Measurements from ENCODE around the gene ZNF143. TPM values are rescaled to one million over a fixed set of nuclear protein-coding genes. Genes with fewer than 3 reads are reported as not detected.
A peak's percentile ranks its signal among the peaks of the same experiment; 100 is the strongest.

Gene ZNF143
- total and polyA plus RNA-seq, 2 of the 13 experiments (the other 11 are each of a cell fraction or from before 2014, with no cell fraction given), result 22.4 to 35.6 TPM

- TF ChIP-seq ARID3A (IDR thresholded peaks at IDR 0.05; ENCODE audit: low read depth, low read length) (peak; percentile 21; the same call in 1 of the 2 replicates), ELF1 (CRISPR knock-in tag; IDR thresholded peaks at IDR 0.05) (no peak), ATRX (CRISPR knock-in tag; IDR thresholded peaks at IDR 0.05; ENCODE audit: borderline replicate concordance) (no peak), SRSF9 (IDR thresholded peaks at IDR 0.05; ENCODE audit: borderline replicate concordance, insufficient read depth, low read depth, low read length, poor library complexity, severe bottlenecking) (no peak), ZNF737 (CRISPR knock-in tag; IDR thresholded peaks at IDR 0.05; ENCODE audit: borderline replicate concordance) (no peak), ZNF296 (CRISPR knock-in tag; conservative IDR thresholded peaks at IDR 0.05) (no peak), ARID2 (CRISPR knock-in tag; IDR thresholded peaks at IDR 0.05; ENCODE audit: borderline replicate concordance) (no peak), HDAC1 (CRISPR knock-in tag; IDR thresholded peaks at IDR 0.05) (peak; percentile 20), TAF1 (CRISPR knock-in tag; IDR thresholded peaks at IDR 0.05) (peak; percentile 27; the same call in 1 of the 2 replicates), MIXL1 (CRISPR knock-in tag; IDR thresholded peaks at IDR 0.05) (0 out of 2 replicates have a peak, but pooled peaks have one; percentile 9), MED1 (CRISPR knock-in tag; IDR thresholded peaks at IDR 0.05) (no peak), ZMYM4 (CRISPR knock-in tag; IDR thresholded peaks at IDR 0.05) (no peak; the same call in 1 of the 2 replicates), ZBTB42 (CRISPR knock-in tag; IDR thresholded peaks at IDR 0.05) (no peak), ZNF3 (CRISPR knock-in tag; IDR thresholded peaks at IDR 0.05) (no peak), HOXA9 (CRISPR knock-in tag; IDR thresholded peaks at IDR 0.05; ENCODE audit: borderline replicate concordance) (no peak), ETV5 (CRISPR knock-in tag; IDR thresholded peaks at IDR 0.05; ENCODE audit: borderline replicate concordance) (0 out of 2 replicates have a peak, but pooled peaks have one; percentile 13)
- TF ChIP-seq, protein P1, sequence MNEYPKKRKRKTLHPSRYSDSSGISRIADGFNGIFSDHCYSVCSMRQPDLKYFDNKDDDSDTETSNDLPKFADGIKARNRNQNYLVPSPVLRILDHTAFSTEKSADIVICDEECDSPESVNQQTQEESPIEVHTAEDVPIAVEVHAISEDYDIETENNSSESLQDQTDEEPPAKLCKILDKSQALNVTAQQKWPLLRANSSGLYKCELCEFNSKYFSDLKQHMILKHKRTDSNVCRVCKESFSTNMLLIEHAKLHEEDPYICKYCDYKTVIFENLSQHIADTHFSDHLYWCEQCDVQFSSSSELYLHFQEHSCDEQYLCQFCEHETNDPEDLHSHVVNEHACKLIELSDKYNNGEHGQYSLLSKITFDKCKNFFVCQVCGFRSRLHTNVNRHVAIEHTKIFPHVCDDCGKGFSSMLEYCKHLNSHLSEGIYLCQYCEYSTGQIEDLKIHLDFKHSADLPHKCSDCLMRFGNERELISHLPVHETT (CRISPR knock-in tag; conservative IDR thresholded peaks at IDR 0.05), result no peak
- TF ChIP-seq, protein P2, sequence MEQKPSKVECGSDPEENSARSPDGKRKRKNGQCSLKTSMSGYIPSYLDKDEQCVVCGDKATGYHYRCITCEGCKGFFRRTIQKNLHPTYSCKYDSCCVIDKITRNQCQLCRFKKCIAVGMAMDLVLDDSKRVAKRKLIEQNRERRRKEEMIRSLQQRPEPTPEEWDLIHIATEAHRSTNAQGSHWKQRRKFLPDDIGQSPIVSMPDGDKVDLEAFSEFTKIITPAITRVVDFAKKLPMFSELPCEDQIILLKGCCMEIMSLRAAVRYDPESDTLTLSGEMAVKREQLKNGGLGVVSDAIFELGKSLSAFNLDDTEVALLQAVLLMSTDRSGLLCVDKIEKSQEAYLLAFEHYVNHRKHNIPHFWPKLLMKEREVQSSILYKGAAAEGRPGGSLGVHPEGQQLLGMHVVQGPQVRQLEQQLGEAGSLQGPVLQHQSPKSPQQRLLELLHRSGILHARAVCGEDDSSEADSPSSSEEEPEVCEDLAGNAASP (CRISPR knock-in tag; IDR thresholded peaks at IDR 0.05; ENCODE audit: borderline replicate concordance), result no peak
- TF ChIP-seq, protein P3, sequence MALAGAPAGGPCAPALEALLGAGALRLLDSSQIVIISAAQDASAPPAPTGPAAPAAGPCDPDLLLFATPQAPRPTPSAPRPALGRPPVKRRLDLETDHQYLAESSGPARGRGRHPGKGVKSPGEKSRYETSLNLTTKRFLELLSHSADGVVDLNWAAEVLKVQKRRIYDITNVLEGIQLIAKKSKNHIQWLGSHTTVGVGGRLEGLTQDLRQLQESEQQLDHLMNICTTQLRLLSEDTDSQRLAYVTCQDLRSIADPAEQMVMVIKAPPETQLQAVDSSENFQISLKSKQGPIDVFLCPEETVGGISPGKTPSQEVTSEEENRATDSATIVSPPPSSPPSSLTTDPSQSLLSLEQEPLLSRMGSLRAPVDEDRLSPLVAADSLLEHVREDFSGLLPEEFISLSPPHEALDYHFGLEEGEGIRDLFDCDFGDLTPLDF (CRISPR knock-in tag; IDR thresholded peaks at IDR 0.05), result no peak; the same call in 1 of the 2 replicates
- TF ChIP-seq, protein P4, sequence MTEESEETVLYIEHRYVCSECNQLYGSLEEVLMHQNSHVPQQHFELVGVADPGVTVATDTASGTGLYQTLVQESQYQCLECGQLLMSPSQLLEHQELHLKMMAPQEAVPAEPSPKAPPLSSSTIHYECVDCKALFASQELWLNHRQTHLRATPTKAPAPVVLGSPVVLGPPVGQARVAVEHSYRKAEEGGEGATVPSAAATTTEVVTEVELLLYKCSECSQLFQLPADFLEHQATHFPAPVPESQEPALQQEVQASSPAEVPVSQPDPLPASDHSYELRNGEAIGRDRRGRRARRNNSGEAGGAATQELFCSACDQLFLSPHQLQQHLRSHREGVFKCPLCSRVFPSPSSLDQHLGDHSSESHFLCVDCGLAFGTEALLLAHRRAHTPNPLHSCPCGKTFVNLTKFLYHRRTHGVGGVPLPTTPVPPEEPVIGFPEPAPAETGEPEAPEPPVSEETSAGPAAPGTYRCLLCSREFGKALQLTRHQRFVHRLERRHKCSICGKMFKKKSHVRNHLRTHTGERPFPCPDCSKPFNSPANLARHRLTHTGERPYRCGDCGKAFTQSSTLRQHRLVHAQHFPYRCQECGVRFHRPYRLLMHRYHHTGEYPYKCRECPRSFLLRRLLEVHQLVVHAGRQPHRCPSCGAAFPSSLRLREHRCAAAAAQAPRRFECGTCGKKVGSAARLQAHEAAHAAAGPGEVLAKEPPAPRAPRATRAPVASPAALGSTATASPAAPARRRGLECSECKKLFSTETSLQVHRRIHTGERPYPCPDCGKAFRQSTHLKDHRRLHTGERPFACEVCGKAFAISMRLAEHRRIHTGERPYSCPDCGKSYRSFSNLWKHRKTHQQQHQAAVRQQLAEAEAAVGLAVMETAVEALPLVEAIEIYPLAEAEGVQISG (CRISPR knock-in tag; IDR thresholded peaks at IDR 0.05), result no peak
These were observed 114.7 kb downstream of the ZNF143 start (continued) for GRCh38 chr11:9575260-9576240.
